Midbrain (tissue), 1 donor: ENCODE results near the gene NF1.
"Not testable (repeated sequence)": the region's sequence is repeated elsewhere in the genome, so short reads cannot be mapped to it uniquely, and the experiment has no call there.

ENCODE experiments used
- DNase-seq: peaks from one replicate; lab custom pipeline; 2025; lab: John Stamatoyannopoulos, UW

NF1 gene

DNA sequence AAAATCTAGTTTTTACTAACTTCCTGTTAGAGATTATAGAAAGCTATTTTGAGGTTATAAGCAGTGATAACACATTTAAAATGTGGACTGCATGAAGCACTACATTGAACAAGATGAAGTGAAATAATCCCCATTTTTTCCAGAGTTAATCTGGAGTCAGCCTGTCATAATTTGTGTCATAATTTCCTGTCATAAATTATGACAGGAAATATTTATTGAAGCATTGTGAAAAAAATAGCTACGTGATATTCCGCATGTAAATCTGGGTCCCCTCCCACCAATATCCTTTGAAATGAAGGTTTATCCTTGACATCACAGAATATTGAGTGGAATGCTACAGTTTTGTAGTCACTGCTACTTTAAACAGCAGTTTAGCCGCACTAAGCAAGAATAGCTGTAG, 162.2 kb downstream of the NF1 start:
- no peak for DNase-seq

DNA sequence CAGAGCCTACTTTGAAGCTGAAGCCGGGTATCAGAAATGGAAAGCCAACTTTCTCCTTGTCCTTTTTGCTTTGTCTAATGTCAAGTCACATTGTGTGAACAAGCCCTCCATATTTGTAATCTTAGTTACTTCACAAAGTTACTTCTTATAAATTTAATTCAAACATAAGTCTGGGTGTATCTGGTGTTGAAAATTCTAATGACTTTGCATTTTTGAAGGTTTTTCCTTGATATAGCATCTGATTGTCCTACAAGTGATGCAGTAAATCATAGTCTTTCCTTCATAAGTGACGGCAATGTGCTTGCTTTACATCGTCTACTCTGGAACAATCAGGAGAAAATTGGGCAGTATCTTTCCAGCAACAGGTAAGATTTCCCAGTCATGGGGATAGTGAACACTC, 165.4 kb downstream of the NF1 start:
- DNase-seq, result no peak

DNA sequence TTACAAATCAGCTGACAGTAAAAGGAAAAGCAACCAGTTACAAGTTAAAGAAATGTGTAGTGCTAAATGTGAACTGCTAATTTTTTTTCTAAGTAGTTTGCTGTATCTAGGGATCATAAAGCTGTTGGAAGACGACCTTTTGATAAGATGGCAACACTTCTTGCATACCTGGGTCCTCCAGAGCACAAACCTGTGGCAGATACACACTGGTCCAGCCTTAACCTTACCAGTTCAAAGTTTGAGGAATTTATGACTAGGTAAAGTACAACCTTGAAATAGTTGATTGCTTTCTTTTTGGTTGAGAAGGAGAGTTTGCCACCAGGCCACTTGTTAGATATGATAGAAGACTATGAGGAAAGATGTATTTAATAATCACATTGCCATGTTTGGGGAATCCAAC, 166.8 kb downstream of the NF1 start:
- DNase-seq, result no peak

DNA sequence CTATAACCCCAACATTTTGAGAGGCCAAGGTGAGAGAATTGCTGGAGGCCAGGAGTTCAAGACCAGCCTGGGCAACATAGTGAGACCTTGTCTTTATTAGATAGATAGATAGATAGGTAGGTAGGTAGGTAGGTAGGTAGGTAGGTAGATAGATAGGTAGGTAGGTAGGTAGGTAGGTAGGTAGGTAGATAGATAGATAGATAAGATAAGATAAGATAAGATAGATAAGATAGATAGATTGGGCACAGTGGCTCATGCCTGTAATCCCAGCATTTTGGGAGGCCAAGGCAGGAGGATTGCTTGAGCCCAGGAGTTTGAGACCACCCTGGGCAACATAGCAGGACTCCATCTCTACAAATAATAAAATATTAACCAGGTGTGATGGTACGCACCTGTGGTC, 168.1 kb downstream of the NF1 start:
- DNase-seq, result not testable (repeated sequence)

DNA sequence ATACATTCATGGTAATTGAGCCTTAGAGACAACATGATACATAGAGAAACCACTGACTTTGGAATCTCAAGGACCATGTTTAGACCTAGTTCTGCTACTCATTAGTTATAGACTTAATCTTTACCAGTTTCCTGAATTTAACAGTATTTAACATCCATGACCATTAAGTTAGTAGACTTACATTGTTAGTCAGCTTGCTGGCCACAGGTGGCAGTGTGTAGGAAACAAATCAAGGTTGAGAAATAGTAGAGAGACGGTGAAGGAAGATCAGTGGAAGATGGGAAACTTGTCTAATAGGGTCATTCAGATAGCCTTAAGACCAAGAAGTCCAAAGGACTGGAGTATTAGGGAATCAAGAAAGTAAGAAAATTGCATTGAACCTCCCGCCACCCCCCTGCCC, 171.3 kb downstream of the NF1 start:
- DNase-seq, result no peak

DNA sequence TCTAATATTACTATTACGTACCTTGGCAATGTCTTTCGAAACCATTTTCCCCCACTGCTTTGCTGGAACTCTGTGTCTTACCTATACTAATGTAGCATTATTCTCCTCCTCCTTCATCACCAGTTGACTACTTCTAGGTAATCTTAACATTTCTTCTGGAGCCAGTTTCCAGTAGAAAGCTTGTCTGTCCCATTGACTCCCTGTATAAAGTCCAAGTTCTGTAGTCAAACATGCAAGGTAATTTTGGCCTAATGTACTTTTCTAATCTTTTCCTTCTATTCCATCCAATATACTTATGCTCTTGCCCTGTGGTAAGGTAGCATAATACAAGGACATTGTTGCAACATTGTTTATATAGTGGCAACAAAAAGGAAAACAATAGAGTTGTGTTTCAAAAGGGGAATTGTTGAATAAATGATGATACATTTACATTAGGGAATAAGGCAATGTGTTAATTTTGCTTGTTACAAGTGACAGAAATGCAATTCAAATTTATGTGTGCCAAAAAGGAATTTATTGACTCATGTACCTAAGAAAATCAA, 174.3 kb downstream of the NF1 start:
- no peak for DNase-seq

DNA sequence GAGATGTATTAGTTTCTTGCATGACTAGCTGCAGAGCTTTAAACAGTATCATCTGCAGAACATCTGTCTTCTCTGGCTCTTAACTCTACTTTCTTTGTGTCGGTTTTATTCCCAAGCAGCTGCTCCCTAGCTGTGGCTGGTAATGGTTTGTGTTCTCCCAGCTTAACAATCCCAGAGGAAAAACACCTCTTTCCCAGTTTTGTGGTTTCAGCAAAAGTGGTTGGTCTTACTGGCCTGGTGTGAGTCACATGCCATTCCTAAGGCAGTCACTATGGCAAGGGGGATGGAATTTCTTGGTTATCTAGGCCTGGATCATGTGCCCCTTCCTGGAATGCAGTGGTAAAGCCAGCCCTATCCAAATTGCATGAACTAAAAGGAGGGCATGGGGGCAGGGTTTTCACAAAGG, 174.8 kb downstream of the NF1 start:
- DNase-seq, result peak; percentile 8

DNA sequence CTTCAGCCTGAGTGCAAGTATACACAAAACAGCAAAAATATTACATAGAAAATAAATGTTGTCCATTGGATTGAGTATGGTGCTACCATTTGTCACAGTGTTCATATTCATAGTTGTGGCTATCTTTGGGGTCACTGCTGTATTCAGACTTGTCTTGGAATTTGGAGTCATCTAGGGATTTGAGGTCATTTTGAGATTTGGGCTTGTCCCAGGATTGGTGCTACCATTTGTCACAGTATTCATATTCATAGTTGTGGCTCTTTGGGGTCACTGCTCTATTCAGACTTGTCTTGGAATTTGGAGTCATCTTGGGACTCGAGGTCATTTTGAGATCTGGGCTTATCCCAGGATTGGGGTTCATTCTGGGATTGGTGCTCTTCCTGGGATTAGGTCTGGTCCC, 177.5 kb downstream of the NF1 start:
- no peak for DNase-seq

DNA sequence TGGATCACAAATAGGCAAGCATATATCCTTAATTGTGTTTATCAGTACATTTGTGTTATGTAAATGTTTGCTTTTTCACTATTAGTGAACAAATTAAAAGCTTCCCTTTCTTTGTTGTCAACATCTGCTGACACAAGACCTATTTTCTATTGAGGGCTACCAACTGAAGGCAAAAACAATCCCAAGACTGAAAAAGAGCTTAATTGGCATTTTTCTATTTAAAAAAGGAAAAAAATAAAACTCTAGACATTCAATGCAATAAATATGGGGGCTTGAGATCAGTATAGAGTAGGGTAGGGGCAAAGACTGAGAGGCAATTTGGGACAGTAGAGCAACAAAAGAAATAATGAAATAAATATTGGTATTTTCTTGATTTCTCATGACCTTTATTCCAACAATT, 178.0 kb downstream of the NF1 start:
- no peak for DNase-seq

DNA sequence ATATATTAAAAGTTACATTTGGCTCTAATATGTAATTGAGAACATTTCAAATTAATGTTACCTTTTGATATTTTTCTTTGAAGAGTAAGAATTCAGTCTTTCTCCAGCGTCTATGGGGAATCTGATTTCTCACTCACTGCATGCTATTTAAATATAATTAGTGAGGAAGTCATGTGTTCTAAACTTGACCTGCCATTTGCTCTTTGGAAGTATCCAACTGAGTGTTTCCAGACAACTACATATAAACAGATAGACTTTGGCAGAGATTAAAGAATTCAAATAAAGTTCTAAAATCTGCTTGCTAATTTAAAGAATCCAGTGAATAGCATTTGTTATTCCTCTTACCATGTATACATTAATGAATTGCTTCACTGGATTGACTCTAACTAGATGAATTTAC, 178.7 kb downstream of the NF1 start:
- DNase-seq, result no peak

DNA sequence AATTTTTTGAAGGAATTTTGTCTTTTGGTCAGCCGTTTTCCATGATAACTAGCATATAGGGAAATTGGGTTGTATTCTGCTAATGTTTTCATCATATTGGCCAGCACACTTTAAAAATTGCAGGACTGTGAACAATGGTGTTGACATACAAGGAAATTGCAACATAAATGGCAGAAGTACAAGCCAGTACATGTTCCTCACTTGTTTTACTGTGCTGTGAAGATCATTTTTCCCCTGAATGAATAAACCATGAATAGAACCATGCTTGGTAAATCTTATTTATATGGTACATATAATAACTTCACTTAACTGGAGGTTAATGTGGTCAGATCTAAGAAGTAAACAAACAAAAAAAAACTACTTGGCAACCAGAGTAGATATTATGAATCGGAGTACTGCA, 179.5 kb downstream of the NF1 start:
- peak; percentile 4 for DNase-seq

DNA sequence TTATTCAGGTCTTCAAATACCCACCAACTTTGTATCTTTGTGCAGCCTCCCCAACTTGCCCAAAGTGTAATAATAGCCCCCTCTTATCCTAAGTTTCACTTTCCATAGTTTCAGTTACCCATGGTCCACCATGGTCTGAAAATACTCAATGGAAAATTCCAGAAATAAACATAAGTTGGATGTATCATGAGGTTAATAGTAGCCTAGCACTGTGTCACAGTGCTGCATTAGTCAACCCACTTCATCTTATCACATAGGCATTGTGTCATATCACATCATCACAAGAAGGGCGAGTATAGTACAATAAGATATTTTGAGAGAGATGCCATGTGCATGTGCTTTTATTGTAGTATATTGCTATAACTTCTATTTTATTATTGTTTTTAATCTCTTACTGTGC, 180.3 kb downstream of the NF1 start:
- DNase-seq, result no peak

DNA sequence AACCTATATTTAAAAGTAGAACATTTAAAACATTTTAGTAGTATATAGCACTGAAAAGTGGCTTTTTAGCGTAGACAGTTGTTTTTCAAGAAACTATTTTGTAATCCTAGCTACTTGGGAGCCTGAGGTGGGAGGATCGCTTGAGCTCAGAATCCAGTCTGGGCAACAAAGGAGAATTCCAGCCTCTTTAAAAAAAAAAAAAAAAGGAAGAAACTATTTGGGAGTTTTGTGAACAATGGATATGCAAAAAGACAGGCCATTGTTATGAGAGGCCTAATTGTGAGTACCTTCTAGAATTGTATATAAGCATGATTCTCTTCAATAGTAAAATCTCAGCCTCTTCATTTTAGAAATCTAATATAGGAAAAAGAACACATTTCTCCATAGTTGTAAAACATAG, 184.6 kb downstream of the NF1 start:
- no peak for DNase-seq

DNA sequence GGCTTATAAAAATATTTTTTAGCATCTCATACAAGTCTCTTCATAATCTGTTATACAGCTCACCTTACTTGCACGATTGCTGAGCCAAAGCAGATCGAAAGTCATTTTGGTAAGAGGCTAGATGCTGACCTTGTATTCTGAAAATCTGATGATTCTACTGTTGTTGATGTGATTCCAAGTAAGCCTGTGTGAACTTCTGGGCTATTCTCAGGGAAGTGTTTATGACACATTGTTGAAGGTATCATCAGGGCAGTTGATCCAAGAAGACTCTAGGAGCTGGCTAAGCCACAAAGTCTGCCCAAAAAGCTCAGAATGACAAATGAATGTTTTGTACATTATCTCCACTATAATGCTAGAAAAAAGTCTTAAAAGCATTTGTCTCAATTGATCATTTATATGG, 186.3 kb downstream of the NF1 start:
- DNase-seq, result no peak

DNA sequence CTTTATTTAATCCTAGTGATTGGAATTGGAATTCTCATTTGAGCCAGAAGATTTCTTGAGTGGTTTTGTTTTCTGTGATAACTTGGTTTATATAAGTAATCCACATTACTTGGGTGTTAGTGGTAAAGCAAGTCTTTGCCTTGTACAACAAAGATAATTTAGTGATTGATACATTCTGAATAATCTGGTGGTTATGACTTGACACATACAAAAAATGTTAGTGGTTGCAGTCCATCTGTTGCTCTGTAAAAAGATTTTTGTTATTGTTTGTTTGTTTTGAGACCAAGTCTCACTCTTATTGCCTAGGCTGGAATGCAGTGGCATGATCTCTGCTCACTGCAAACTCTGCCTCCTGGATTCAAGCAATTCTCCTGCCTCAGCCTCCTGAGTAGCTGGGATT, 189.1 kb downstream of the NF1 start:
- DNase-seq, result no peak

DNA sequence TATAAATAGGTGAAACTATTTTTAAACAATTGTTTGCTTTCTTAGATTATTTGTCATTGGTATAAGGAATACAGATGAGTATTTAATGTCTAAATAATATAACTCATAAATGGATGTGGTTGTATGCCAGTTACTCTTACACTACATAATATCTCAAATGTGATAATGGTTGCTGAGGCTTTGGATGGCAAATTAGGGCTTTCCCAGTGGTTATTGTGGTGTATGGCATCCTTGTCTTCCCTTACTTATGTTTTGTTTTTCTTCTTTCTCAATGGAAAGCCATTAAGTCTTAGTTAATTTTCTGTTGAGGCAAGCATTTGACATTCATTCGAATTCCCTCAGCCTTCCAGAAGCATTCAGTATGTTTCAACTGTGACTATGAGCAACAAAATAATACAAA, 191.8 kb downstream of the NF1 start:
- no peak for DNase-seq

DNA sequence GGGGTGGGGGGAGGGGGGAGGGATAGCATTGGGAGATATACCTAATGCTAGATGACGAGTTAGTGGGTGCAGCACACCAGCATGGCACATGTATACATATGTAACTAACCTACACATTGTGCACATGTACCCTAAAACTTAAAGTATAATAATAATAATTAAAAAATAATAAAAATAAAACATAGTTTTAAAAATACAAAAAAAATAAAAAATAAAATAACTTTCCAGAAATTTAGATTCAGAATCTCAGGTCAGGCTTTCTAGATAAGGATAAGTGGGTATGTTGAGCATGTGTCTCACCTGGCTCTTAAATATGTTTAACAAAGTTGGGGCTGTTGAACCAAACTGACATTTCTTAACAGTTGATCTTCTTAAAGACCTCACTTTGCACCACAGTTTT, 193.2 kb downstream of the NF1 start:
- not testable (repeated sequence) for DNase-seq

DNA sequence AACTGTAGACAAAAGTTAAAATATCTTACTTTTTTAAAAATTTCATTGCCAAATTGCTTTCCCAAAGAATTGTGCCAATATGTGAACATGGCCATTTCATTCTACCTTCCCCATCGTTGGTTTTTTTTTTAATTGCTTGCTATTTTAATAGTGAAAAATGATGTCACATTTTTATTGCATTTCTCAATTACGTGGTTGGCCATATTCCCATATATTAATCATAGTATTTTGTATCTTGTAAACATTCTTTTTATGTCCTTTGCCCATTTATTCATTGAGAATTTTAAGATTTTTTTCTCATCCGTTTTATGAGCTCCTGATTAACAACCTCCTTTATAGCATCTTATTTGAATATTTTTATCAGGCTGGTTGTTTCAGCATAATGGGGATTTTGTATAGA, 195.0 kb downstream of the NF1 start:
- DNase-seq, result no peak

DNA sequence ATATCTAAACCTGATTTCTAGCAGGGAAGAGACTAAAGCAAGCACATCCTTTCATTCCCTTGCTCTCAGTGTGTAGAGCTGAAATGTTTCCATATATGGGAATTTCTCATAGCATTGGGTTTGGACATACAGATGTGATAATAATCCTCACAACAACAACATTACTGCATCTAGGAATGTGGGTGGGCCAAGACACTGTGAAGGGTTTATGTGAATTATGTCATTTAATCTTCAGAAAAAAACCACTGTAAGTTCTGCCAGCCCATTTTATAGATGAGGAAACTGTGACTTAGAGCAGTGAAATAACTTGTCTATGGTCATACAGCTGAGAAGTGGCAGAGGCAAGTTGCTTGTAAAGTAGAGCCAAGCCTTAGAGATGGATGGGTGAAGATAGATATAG, 197.0 kb downstream of the NF1 start:
- no peak for DNase-seq

DNA sequence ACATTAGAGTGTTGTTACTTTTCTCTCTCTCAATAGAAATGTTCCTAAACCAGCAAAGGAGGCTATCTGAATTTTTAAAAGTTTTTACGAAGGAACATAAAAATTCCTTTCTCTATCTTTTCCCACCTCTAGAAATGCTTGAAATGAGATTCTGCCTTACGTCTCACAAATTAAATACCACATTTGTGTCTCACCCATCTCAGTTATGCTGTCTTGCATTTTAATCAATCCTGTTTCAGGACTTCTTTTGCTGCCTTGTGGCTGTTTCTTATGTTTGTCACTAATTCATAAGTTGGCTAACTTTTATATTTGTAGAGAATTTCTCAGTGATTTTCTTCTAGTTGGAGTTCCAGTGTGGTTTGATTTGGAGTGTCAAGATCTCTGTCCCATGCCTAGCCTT, 198.8 kb downstream of the NF1 start:
- no peak for DNase-seq

DNA sequence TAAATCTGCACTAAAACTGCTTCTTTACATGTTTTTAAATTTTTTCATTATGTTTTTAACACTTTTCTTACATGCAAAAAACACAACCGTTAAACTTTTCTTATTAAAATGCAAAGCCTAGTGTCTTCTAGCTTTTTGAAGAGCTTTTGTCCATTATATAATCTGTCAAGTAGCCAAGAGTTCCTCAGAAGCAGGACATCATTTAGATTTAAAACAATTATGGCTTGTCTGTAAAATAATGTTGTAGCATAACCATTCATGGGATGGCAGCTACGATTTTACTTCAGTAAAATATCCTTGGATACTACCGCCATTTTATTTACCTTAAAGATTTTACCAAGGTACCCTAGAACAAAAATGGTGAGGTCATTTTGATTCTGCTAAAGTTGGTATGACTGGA, 199.5 kb downstream of the NF1 start:
- peak; percentile 54 for DNase-seq

DNA sequence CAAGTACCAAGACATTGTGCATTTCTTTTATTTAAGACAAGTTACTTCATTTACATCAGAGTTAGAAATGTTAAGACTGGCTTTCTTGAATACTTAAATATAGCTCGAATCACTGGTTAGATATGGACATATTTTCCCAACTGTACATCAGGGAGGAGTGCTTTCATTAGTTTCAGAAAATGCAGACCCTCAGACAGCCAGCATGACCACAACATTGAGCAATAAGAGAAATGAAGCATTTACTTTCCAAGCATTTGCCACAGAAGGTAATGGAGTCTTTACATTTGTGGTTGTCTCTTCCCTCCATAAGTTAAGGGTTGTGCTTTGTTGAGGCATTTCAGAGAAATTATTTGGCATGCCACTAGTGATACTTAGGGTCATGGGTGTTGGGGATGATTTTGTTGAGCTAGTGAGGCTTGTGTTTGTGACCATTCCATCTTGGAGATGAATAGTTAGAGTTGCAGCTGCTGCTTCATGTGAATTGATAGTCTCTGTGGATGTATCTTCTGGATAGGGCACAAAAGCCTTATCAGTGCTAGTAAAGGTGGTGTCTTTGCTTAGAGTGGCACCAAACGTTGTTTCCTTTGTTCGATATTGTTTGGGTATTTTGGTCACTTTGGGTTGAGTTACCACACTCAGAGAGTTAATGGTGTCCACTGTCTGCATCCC, 200.2 kb downstream of the NF1 start:
- DNase-seq, result no peak

DNA sequence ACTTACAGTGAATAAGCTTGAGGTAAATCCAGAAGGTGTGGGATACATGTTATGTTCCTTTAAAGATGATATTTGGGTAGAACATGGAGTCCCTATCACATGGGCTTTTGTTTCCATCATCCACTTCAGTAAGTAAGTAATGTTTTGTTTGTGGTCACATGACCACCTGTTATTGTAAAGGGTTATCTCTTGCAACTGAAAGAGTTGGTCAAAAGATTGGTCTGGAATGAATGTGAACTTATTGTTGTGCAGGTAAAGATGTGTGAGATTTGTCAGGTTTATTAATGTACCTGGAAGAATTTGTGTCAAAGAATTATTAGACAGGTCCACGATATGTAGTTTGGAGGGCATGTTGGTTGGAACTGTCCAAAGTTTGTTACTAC, 200.7 kb downstream of the NF1 start:
- no peak for DNase-seq

DNA sequence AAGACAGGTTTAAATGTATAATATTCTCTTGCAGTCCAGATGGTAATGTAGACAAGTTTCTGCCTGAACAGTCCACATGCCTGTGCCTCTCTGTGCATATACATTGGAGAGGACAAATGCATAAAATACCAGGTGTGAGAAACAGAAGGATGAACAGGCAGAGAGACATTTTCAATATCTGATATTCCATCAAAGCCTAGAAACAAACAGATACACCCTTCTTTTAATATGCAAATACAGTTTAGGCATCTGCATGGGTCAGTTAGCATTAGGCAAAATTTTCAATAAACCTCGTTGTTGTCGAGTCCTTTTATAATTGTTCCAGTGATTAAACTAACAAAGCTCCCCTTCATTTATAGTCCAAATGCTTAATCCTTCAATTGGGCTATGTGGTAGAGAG, 201.4 kb downstream of the NF1 start:
- DNase-seq, result peak; percentile 77

DNA sequence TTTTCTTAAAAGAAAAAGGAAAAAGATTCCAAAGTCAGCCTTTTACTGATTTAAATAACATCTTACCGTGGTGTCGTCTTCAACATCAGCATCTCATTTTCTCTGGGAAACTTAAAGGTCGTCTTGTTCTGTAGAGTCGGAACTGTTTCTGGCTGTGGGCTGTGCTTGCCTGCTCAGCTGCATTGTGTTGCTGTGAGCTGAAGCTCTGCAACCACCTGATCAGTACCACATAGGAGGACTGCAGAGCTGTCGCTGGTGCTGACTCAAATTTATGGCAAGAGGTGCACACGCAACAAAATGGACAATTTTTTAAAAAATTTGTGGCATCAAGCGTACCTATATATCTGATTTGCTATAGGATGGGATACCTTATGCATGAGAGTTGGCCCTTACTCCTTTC, 202.3 kb downstream of the NF1 start, which contains the start of gene OMG:
TSS of gene OMG (minus strand) at position 150 of the 400 bp plus-strand sequence. CDS start 908 bp downstream, outside the sequence.
- DNase-seq, result peak; percentile 83
